Smooth muscle cell (in vitro differentiated cells): Measurements from ENCODE around the gene GPR180. TPM values are rescaled to one million over a fixed set of nuclear protein-coding genes. Genes with fewer than 3 reads are reported as not detected.

Source experiments
- DNase-seq: peaks from one replicate; lab custom pipeline; 2025; ENCODE audit not compliant: unreplicated experiment; lab: John Stamatoyannopoulos, UW
- H2AFZ ChIP-seq: fragments of 200-600 bp; sonication (generic); 2 replicates; pipeline ENCODE4 v1.6.0; 2016; ENCODE audit warnings: antibody characterized with exemption, low read depth, mild to moderate bottlenecking
- H3F3A ChIP-seq: fragments of 200-600 bp; sonication (generic); 2 replicates; pipeline ENCODE4 v1.6.0; 2017; ENCODE audit warnings: antibody characterized with exemption, low read depth
- H3K27ac ChIP-seq: fragments of 200-600 bp; sonication (generic); 2 replicates; pipeline ENCODE4 v1.5.1; 2016; ENCODE audit warnings: low read depth, mild to moderate bottlenecking
- H3K27me3 ChIP-seq: fragments of 200-600 bp; sonication (generic); 2 replicates; pipeline ENCODE4 v1.6.1; 2016; ENCODE audit warnings: low read depth, mild to moderate bottlenecking
- H3K36me3 ChIP-seq: fragments of 200-600 bp; sonication (generic); 2 replicates; pipeline ENCODE4 v1.5.1; 2016; ENCODE audit warnings: low read depth
- H3K4me1 ChIP-seq: fragments of 200-600 bp; sonication (generic); 2 replicates; pipeline ENCODE4 v1.5.1; 2016; ENCODE audit warnings: low read depth
- H3K4me2 ChIP-seq: fragments of 200-600 bp; sonication (generic); 2 replicates; pipeline ENCODE4 v1.6.0; 2016; ENCODE audit warnings: mild to moderate bottlenecking
- H3K4me3 ChIP-seq: fragments of 200-600 bp; sonication (generic); 2 replicates; pipeline ENCODE4 v1.5.1; 2016; ENCODE audit warnings: mild to moderate bottlenecking
- H3K79me2 ChIP-seq: fragments of 200-600 bp; sonication (generic); 2 replicates; pipeline ENCODE4 v1.6.0; 2016; ENCODE audit warnings: low read depth, mild to moderate bottlenecking
- H3K9ac ChIP-seq: fragments of 200-600 bp; sonication (generic); 2 replicates; pipeline ENCODE4 v1.6.0; 2016; ENCODE audit warnings: low read depth
- H3K9me3 ChIP-seq: fragments of 200-600 bp; sonication (generic); replicated peaks from 2 replicates; pipeline ENCODE4 v1.5.1; 2016; ENCODE audit warnings: low read depth
- H4K20me1 ChIP-seq: fragments of 200-600 bp; sonication (generic); 2 replicates; pipeline ENCODE4 v1.6.0; 2016; ENCODE audit warnings: low read depth
- WGBS: methylation state at CpG from one replicate; pipeline ENCODE4 v1.1.7; 2016; ENCODE audit warnings: low lambda C conversion rate; 5-methylcytosine and 5-hydroxymethylcytosine counted together
- polyA plus RNA-seq: library from polyadenylated mRNA; unstranded; fragments of >200 nt; fragmentation: Nextera tagmentation; extraction: Ambion mirVana; gene quantifications from 2 replicates; pipeline ENCODE4 v1.2.1, GENCODE V29; 2016
- total RNA-seq: library from RNA; depleted of rRNA; stranded (reverse); fragments of >200 nt; gene quantifications from 2 replicates; pipeline ENCODE4 v1.2.3, GENCODE V29; 2014
- TF ChIP-seq, protein P1 (sequence below): fragments of 200-600 bp; sonication (generic); IDR thresholded peaks from 2 replicates; pipeline ENCODE4 v1.5.1; 2017; ENCODE audit warnings: borderline replicate concordance, mild to moderate bottlenecking, antibody characterized with exemption; ENCODE audit not compliant: insufficient read depth, poor library complexity, severe bottlenecking

GPR180 gene
- total and polyA plus RNA-seq, 2 experiments from 2014 or later = 10.8 to 25.0 TPM

DNA sequence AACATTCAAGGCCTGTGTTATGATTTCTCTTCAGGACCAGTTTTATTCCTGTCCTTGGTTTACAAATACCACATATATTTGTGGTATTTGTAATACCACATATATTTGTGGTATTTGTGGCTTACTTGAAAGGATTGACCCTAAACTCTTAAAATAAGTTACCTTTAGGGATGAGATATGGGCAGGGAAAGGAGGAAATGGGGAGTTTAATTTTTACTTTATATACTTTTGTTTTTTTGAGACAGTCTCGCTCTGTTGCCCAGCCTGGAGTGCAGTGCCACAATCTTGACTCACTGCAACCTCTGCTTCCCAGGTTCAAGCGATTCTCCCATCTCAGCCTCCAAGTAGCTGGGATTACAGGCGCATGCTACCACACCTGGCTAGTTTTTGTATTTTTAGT, 3.4 kb upstream of the GPR180 start:
- Histone ChIP-seq H3K9me3 (no peaks in the 10 kb centered on the region), H2AFZ (peak overlapping the region; percentile 63), H3K36me3 (no peaks in the 10 kb centered on the region), H3K27ac (no peak overlapping the region), H3K4me1 (peaks cover 21% of the 10 kb centered on the region), H3K27me3 (no peaks in the 10 kb centered on the region), H3K4me2 (no peak overlapping the region), H4K20me1 (no peaks in the 10 kb centered on the region), H3K9ac (no peak overlapping the region), H3K79me2 (peaks cover 39% of the 10 kb centered on the region), H3F3A (no peaks in the 10 kb centered on the region), H3K4me3 (no peak overlapping the region)
- TF ChIP-seq, protein P1, sequence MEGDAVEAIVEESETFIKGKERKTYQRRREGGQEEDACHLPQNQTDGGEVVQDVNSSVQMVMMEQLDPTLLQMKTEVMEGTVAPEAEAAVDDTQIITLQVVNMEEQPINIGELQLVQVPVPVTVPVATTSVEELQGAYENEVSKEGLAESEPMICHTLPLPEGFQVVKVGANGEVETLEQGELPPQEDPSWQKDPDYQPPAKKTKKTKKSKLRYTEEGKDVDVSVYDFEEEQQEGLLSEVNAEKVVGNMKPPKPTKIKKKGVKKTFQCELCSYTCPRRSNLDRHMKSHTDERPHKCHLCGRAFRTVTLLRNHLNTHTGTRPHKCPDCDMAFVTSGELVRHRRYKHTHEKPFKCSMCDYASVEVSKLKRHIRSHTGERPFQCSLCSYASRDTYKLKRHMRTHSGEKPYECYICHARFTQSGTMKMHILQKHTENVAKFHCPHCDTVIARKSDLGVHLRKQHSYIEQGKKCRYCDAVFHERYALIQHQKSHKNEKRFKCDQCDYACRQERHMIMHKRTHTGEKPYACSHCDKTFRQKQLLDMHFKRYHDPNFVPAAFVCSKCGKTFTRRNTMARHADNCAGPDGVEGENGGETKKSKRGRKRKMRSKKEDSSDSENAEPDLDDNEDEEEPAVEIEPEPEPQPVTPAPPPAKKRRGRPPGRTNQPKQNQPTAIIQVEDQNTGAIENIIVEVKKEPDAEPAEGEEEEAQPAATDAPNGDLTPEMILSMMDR = no peak
- no peak for DNase-seq
- 97% methylated on average over 3 of the region's 3 CpGs for WGBS

DNA sequence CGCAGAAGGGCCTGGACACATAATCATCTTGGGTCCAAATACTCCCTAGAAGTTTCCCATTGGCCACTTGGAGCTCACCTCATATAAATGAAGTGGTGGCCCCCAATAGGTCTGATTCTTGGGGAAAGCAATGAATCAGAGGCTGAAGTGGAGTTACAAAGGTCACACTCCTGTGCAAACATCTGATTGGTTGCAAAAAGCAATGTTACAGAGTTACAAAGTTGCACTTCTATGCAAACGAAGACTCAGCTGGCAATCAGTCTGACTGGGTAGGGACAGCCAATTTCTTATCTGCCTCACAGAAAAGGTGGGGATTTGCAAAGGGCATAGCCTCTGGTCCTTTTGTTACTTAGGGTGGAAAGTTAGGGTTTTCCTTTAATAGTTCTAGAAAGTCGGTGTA, 1.8 kb upstream of the GPR180 start:
- Histone ChIP-seq H3K9me3 (no peaks in the 10 kb centered on the region), H3K4me2 (no peak overlapping the region), H4K20me1 (peaks cover 8% of the 10 kb centered on the region), H3K9ac (no peak overlapping the region), H3K27me3 (no peaks in the 10 kb centered on the region), H3K4me1 (peaks cover 19% of the 10 kb centered on the region), H3K79me2 (peaks cover 37% of the 10 kb centered on the region), H3K4me3 (no peak overlapping the region), H3F3A (no peaks in the 10 kb centered on the region), H3K27ac (no peak overlapping the region), H3K36me3 (no peaks in the 10 kb centered on the region), H2AFZ (no peak overlapping the region)
- 95% methylated on average over 3 of the region's 3 CpGs for WGBS
- TF ChIP-seq, protein P1 = no peak
- no peak for DNase-seq

DNA sequence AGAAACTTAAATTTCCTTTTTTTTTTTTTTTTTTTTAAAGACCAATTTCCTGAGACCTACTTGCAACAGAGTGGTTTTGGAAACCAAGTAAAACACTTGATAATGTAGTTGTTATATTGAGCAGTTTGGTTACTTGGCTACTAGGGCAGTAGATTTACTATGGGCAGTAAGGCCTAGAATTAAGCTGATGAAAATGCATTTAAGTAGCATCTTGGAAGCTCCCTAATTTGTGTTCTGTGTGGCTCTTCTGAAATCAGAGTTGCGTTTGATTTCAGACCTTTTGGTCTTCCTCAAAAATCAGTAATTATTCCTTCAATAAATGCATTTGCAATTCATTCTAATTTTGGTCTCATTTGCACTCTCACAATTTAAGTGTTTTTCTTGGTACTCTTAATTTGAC, 810 bp downstream of the GPR180 start:
- peak overlapping the region; percentile 78 for H3K4me3 ChIP-seq
- no peak overlapping the region for H3K27ac ChIP-seq
- WGBS = 50% methylated on average over 1 of the region's 1 CpG
- peaks cover 9% of the 10 kb centered on the region for H3K36me3 ChIP-seq
- DNase-seq = no peak
- peaks cover 49% of the 10 kb centered on the region for H3K79me2 ChIP-seq
- peak overlapping the region; percentile 86 for H3K4me2 ChIP-seq
- no peaks in the 10 kb centered on the region for H3F3A ChIP-seq
- H2AFZ ChIP-seq = peak overlapping the region; percentile 67
- TF ChIP-seq, protein P1 = no peak
- H3K4me1 ChIP-seq = peaks cover 15% of the 10 kb centered on the region
- peak overlapping the region; percentile 37 for H3K9ac ChIP-seq
- H4K20me1 ChIP-seq = peaks cover 32% of the 10 kb centered on the region
- H3K9me3 ChIP-seq = no peaks in the 10 kb centered on the region
- no peaks in the 10 kb centered on the region for H3K27me3 ChIP-seq

DNA sequence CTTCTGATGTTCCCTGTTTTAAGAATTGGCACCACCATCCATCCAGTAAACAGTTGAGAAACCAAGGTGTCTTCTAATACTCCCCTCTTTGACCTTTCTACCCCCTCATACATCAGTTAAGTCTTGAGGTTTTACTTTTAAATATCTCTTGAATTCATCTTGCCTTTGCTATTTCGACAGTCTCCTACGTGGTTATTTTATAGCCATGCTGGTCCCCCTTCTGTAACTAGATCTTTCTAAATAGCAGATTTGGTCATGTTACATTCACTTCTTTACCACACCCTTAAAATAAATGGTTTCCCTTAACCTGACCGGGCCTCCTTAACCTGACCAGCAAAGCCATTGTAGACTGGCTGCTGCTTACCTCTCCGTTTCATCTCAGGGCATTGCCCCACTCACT, 5.4 kb downstream of the GPR180 start:
- Histone ChIP-seq H3K79me2 (peaks cover 78% of the 10 kb centered on the region), H4K20me1 (peaks cover 69% of the 10 kb centered on the region), H3K4me3 (no peak overlapping the region), H3K4me2 (no peak overlapping the region), H3K27me3 (no peaks in the 10 kb centered on the region), H2AFZ (no peak overlapping the region), H3F3A (no peaks in the 10 kb centered on the region), H3K4me1 (peaks cover 15% of the 10 kb centered on the region), H3K36me3 (peaks cover 13% of the 10 kb centered on the region), H3K27ac (no peak overlapping the region), H3K9ac (no peak overlapping the region), H3K9me3 (no peaks in the 10 kb centered on the region)
- DNase-seq = no peak
- TF ChIP-seq, protein P1 = no peak
- 94% methylated on average over 4 of the region's 4 CpGs for WGBS
